H9 (cell line): ENCODE results near the gene CARS1. TPM values are rescaled to one million over a fixed set of nuclear protein-coding genes. Genes with fewer than 3 reads are reported as not detected.

ENCODE experiments used
- DNase-seq: peaks from one replicate; pipeline ENCODE4 v3.0.0-alpha.2; 2017
- H2AFZ ChIP-seq: one replicate; pipeline ENCODE4 v1.6.1; 2013; ENCODE audit warnings: mild to moderate bottlenecking, low read length, control low read depth, moderate library complexity
- H2AK5ac ChIP-seq: 2 replicates; pipeline ENCODE4 v1.6.1; 2013; ENCODE audit warnings: low read length, control low read depth, mixed read lengths; ENCODE audit not compliant: insufficient read length
- H2BK120ac ChIP-seq: one replicate; pipeline ENCODE4 v1.6.1; 2013; ENCODE audit warnings: low read depth, mild to moderate bottlenecking, low read length, control low read depth, inconsistent platforms; ENCODE audit not compliant: poor library complexity, severe bottlenecking
- H2BK12ac ChIP-seq: 2 replicates; pipeline ENCODE4 v1.6.1; 2013; ENCODE audit warnings: low read length, control low read depth, mixed read lengths, low read depth; ENCODE audit not compliant: insufficient read length
- H2BK15ac ChIP-seq: 2 replicates; pipeline ENCODE4 v1.6.1; 2013; ENCODE audit warnings: low read depth, low read length, control low read depth
- H2BK20ac ChIP-seq: one replicate; pipeline ENCODE4 v1.6.1; 2013; ENCODE audit warnings: low read depth, mild to moderate bottlenecking, low read length, control low read depth, inconsistent platforms; ENCODE audit not compliant: poor library complexity, severe bottlenecking
- H2BK5ac ChIP-seq: 2 replicates; pipeline ENCODE4 v1.6.1; 2013; ENCODE audit warnings: low read length, control low read depth, mixed read lengths; ENCODE audit not compliant: insufficient read length
- H3K14ac ChIP-seq: 2 replicates; pipeline ENCODE4 v1.6.1; 2013; ENCODE audit warnings: low read length, control low read depth; ENCODE audit not compliant: insufficient read depth
- H3K18ac ChIP-seq: 2 replicates; pipeline ENCODE4 v1.6.1; 2013; ENCODE audit warnings: low read depth, mild to moderate bottlenecking, mixed read lengths, low read length, control low read depth; ENCODE audit not compliant: insufficient read length
- H3K23ac ChIP-seq: 2 replicates; pipeline ENCODE4 v1.6.1; 2013; ENCODE audit warnings: low read length, control low read depth, mixed read lengths, low read depth; ENCODE audit not compliant: insufficient read length
- H3K23me2 ChIP-seq: 2 replicates; pipeline ENCODE4 v1.6.1; 2013; ENCODE audit warnings: low read depth, mild to moderate bottlenecking, mixed read lengths, low read length, control low read depth; ENCODE audit not compliant: insufficient read length, poor library complexity, severe bottlenecking
- H3K27ac ChIP-seq: 2 replicates; pipeline ENCODE4 v1.5.1; 2013; ENCODE audit warnings: low read length, control low read depth, mixed read lengths, low read depth; ENCODE audit not compliant: insufficient read length
- H3K27me3 ChIP-seq: 2 replicates; pipeline ENCODE4 v1.6.1; 2013; ENCODE audit warnings: low read length, control low read depth, inconsistent platforms; ENCODE audit not compliant: insufficient read depth
- H3K4ac ChIP-seq: 2 replicates; pipeline ENCODE4 v1.6.1; 2013; ENCODE audit warnings: low read depth, mild to moderate bottlenecking, control low read depth, inconsistent platforms, low read length, moderate library complexity
- H3K4me1 ChIP-seq: 2 replicates; pipeline ENCODE4 v1.6.1; 2013; ENCODE audit warnings: low read length, control low read depth, inconsistent platforms; ENCODE audit not compliant: insufficient read depth
- H3K4me2 ChIP-seq: 2 replicates; pipeline ENCODE4 v1.6.1; 2013; ENCODE audit warnings: low read length, control low read depth, mixed read lengths; ENCODE audit not compliant: insufficient read length, insufficient read depth
- H3K56ac ChIP-seq: 2 replicates; pipeline ENCODE4 v1.6.1; 2013; ENCODE audit warnings: low read depth, mild to moderate bottlenecking, mixed read lengths, low read length, control low read depth; ENCODE audit not compliant: insufficient read length
- H3K79me1 ChIP-seq: 2 replicates; pipeline ENCODE4 v1.6.1; 2013; ENCODE audit warnings: low read depth, mild to moderate bottlenecking, moderate library complexity, low read length, control low read depth, inconsistent platforms; ENCODE audit not compliant: insufficient read depth, poor library complexity, severe bottlenecking
- H3K79me2 ChIP-seq: 2 replicates; pipeline ENCODE4 v1.6.1; 2013; ENCODE audit warnings: low read length, control low read depth, inconsistent platforms; ENCODE audit not compliant: insufficient read depth
- H3K9ac ChIP-seq: 2 replicates; pipeline ENCODE4 v1.6.1; 2013; ENCODE audit warnings: low read length, control low read depth, mixed read lengths; ENCODE audit not compliant: insufficient read length; ENCODE audit errors: extremely low read depth
- H3K9me3 ChIP-seq: one replicate; pipeline ENCODE4 v1.6.1; 2013; ENCODE audit warnings: low read depth, low read length, inconsistent platforms; ENCODE audit not compliant: control insufficient read depth
- H3T11ph ChIP-seq: one replicate; pipeline ENCODE4 v1.6.1; 2013; ENCODE audit warnings: mild to moderate bottlenecking, low read length, control low read depth, inconsistent platforms
- H4K20me1 ChIP-seq: one replicate; pipeline ENCODE4 v1.6.1; 2013; ENCODE audit not compliant: control insufficient read depth, insufficient read length, insufficient read depth
- H4K5ac ChIP-seq: 2 replicates; pipeline ENCODE4 v1.6.1; 2013; ENCODE audit warnings: low read depth, mild to moderate bottlenecking, mixed read lengths, low read length, control low read depth; ENCODE audit not compliant: insufficient read length
- H4K8ac ChIP-seq: replicated peaks from 2 replicates; pipeline ENCODE4 v1.6.1; 2013; ENCODE audit warnings: low read length, control low read depth, mixed read lengths, low read depth; ENCODE audit not compliant: insufficient read length
- H4K91ac ChIP-seq: 2 replicates; pipeline ENCODE4 v1.6.1; 2013; ENCODE audit warnings: low read depth, mild to moderate bottlenecking, moderate library complexity, mixed read lengths, low read length, control low read depth; ENCODE audit not compliant: insufficient read length
- H3K27ac Mint-ChIP-seq, 3 experiments: 2 replicates in 2 of 3; 3 replicates in 1 of 3; pipeline ENCODE4 v1.8.0; 2020 to 2021; ENCODE audit warnings: mixed read lengths in 3 of 3, mild to moderate bottlenecking in 1 of 3, moderate library complexity in 1 of 3
- H3K27me3 Mint-ChIP-seq: 2 replicates; pipeline ENCODE4 v1.8.0; 2021; ENCODE audit warnings: low read depth, mild to moderate bottlenecking, moderate library complexity, mixed read lengths
- H3K36me3 Mint-ChIP-seq, 3 experiments: 2 replicates in 2 of 3; 3 replicates in 1 of 3; pipeline ENCODE4 v1.8.0; 2020 to 2021; ENCODE audit warnings: low read depth in 3 of 3, mixed read lengths in 3 of 3; ENCODE audit not compliant: insufficient read depth in 1 of 3
- H3K4me1 Mint-ChIP-seq, 2 experiments: 2 replicates each; pipeline ENCODE4 v1.8.0; 2020; ENCODE audit warnings: mixed read lengths in 2 of 2
- H3K4me3 Mint-ChIP-seq, 2 experiments: 2 replicates in 1 of 2; 3 replicates in 1 of 2; pipeline ENCODE4 v1.8.0; 2020 to 2021; ENCODE audit warnings: mild to moderate bottlenecking in 2 of 2, mixed read lengths in 2 of 2, moderate library complexity in 1 of 2
- H3K9me3 Mint-ChIP-seq, 2 experiments: 2 replicates in 1 of 2; 3 replicates in 1 of 2; pipeline ENCODE4 v1.8.0; 2020; ENCODE audit warnings: mild to moderate bottlenecking in 2 of 2, mixed read lengths in 2 of 2, moderate library complexity in 1 of 2
- WGBS: extraction: QIAGEN DNeasy Blood & Tissue Kit; methylation state at CpG from one replicate; pipeline ENCODE4 v1.1.7; 2013; ENCODE audit warnings: missing lambda C conversion rate, low lambda C conversion rate, mixed read lengths; ENCODE audit not compliant: insufficient read length; ENCODE audit errors: extremely low coverage; 5-methylcytosine and 5-hydroxymethylcytosine counted together
- total RNA-seq: library from RNA; stranded (reverse); gene quantifications from 2 replicates; pipeline ENCODE4 v1.2.1, GENCODE V29; 2021
- TF ChIP-seq, protein P1 (sequence below): fragments of 200-600 bp; sonication (generic); conservative IDR thresholded peaks from 3 replicates; pipeline ENCODE4 v1.8.0; 2021; ENCODE audit warnings: antibody characterized with exemption, mild to moderate bottlenecking

Gene CARS1
- total RNA-seq, 1 experiment from 2014 or later, result 92.3 TPM

DNA sequence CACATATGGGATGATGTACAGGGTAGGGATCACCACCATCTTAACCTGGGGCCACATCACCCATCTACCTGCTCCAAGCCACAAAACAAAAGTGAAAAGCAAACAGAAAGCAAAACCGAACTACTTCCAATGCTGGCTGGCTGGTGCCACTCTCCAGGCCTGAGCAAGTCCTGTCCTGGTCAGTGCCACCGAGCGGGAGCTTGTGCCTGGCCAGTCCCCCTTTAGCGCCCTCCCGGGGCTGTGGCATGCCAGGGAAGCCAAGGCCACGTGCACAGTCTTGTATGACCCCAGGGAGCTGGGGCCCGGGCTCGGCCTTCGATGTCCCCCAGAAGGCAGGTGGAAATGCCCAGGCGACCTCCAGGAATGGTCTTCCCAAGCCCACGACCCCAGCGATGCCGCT is 47.2 kb downstream of the CARS1 start:
- H3K9ac ChIP-seq, result no peak overlapping the region
- WGBS, result no CpG with 5 or more reads among the region's 13 CpGs
- H3K36me3 Mint-ChIP-seq, result peaks cover 23 to 87% (median 58%) of the 10 kb centered on the region in 3 experiments; a peak in 6 of 7 replicates
- no peaks in the 10 kb centered on the region for H3K79me1 ChIP-seq
- DNase-seq, result no peak
- H3K4ac ChIP-seq, result no peak overlapping the region
- no peak overlapping the region for H3K56ac ChIP-seq
- no peak overlapping the region for H3K23ac ChIP-seq
- H2BK20ac ChIP-seq, result no peak overlapping the region
- H3K4me2 ChIP-seq, result no peak overlapping the region
- TF ChIP-seq, protein P1, sequence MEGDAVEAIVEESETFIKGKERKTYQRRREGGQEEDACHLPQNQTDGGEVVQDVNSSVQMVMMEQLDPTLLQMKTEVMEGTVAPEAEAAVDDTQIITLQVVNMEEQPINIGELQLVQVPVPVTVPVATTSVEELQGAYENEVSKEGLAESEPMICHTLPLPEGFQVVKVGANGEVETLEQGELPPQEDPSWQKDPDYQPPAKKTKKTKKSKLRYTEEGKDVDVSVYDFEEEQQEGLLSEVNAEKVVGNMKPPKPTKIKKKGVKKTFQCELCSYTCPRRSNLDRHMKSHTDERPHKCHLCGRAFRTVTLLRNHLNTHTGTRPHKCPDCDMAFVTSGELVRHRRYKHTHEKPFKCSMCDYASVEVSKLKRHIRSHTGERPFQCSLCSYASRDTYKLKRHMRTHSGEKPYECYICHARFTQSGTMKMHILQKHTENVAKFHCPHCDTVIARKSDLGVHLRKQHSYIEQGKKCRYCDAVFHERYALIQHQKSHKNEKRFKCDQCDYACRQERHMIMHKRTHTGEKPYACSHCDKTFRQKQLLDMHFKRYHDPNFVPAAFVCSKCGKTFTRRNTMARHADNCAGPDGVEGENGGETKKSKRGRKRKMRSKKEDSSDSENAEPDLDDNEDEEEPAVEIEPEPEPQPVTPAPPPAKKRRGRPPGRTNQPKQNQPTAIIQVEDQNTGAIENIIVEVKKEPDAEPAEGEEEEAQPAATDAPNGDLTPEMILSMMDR, result no peak
- H2AFZ ChIP-seq, result no peak overlapping the region
- H2BK5ac ChIP-seq, result no peak overlapping the region
- H3K4me1 ChIP-seq, result no peaks in the 10 kb centered on the region
- H3K14ac ChIP-seq, result no peak overlapping the region
- no peak overlapping the region for H4K8ac ChIP-seq
- no peaks in the 10 kb centered on the region for H3K9me3 ChIP-seq
- no peak overlapping the region for H2AK5ac ChIP-seq
- no peaks in the 10 kb centered on the region for H3K23me2 ChIP-seq
- no peaks in the 10 kb centered on the region for H3K79me2 ChIP-seq
- H3K9me3 Mint-ChIP-seq, result no peaks in the 10 kb centered on the region
- no peaks in the 10 kb centered on the region for H3K27me3 Mint-ChIP-seq
- no peak overlapping the region for H3K4me3 Mint-ChIP-seq
- no peak overlapping the region for H2BK12ac ChIP-seq
- H3K27ac ChIP-seq, result no peak overlapping the region
- H4K91ac ChIP-seq, result no peak overlapping the region
- H3K27me3 ChIP-seq, result no peaks in the 10 kb centered on the region
- H3K4me1 Mint-ChIP-seq, result no peaks in the 10 kb centered on the region
- H4K20me1 ChIP-seq, result no peaks in the 10 kb centered on the region
- no peak overlapping the region for H3K18ac ChIP-seq
- no peak overlapping the region for H4K5ac ChIP-seq
- peak overlapping the region in 1 of 3 experiments; percentile 88; a peak in 1 of 7 replicates for H3K27ac Mint-ChIP-seq
- H2BK120ac ChIP-seq, result no peak overlapping the region
- no peak overlapping the region for H3T11ph ChIP-seq
- H2BK15ac ChIP-seq, result no peak overlapping the region
